Loucy (cell line): ENCODE measurements around the gene PLK2.

Experiments used
- H2AFZ ChIP-seq: fragments of 200-600 bp; sonication (generic); 2 replicates; pipeline ENCODE4 v1.6.0; 2016; ENCODE audit warnings: antibody characterized with exemption, mild to moderate bottlenecking, low read length, moderate library complexity
- H3F3A ChIP-seq: fragments of 200-600 bp; 2 replicates; pipeline ENCODE4 v1.6.0; 2016; ENCODE audit warnings: antibody characterized with exemption, low read depth, mild to moderate bottlenecking
- H3K27me3 ChIP-seq: fragments of 200-600 bp; sonication (generic); 2 replicates; pipeline ENCODE4 v1.6.1; 2014; ENCODE audit warnings: low read length, mild to moderate bottlenecking; ENCODE audit not compliant: insufficient read depth, poor library complexity, severe bottlenecking
- H3K36me3 ChIP-seq: fragments of 200-600 bp; sonication (generic); 2 replicates; pipeline ENCODE4 v1.6.1; 2016; ENCODE audit warnings: low read length; ENCODE audit not compliant: insufficient read depth
- H3K4me1 ChIP-seq: fragments of 200-600 bp; sonication (generic); 2 replicates; pipeline ENCODE4 v1.5.1; 2014; ENCODE audit warnings: low read length, mild to moderate bottlenecking; ENCODE audit not compliant: insufficient read depth, poor library complexity, severe bottlenecking
- H3K4me2 ChIP-seq: fragments of 200-600 bp; sonication (generic); 2 replicates; pipeline ENCODE4 v1.6.0; 2014; ENCODE audit warnings: antibody characterized with exemption, low read length, low read depth, mild to moderate bottlenecking; ENCODE audit not compliant: poor library complexity, severe bottlenecking
- H3K4me3 ChIP-seq: fragments of 200-600 bp; sonication (generic); 2 replicates; pipeline ENCODE4 v1.5.1; 2014; ENCODE audit warnings: low read length, mild to moderate bottlenecking, mixed read lengths; ENCODE audit not compliant: poor library complexity, severe bottlenecking
- H3K79me2 ChIP-seq: fragments of 200-600 bp; sonication (generic); 2 replicates; pipeline ENCODE4 v1.6.1; 2014; ENCODE audit warnings: low read length; ENCODE audit not compliant: insufficient read depth
- H3K9ac ChIP-seq: fragments of 200-600 bp; sonication (generic); 2 replicates; pipeline ENCODE4 v1.6.0; 2014; ENCODE audit warnings: mild to moderate bottlenecking, low read depth, low read length, moderate library complexity; ENCODE audit not compliant: poor library complexity, severe bottlenecking
- H3K9me2 ChIP-seq: fragments of 200-600 bp; sonication (generic); replicated peaks from 2 replicates; pipeline ENCODE4 v1.6.1; 2016; ENCODE audit warnings: low read depth, low read length, mixed read lengths
- H3K9me3 ChIP-seq: fragments of 200-600 bp; sonication (generic); 2 replicates; pipeline ENCODE4 v1.6.1; 2014; ENCODE audit warnings: mild to moderate bottlenecking, antibody characterized with exemption, low read length, low read depth; ENCODE audit not compliant: insufficient read depth
- H4K20me1 ChIP-seq: fragments of 200-600 bp; sonication (generic); 2 replicates; pipeline ENCODE4 v1.6.0; 2014; ENCODE audit warnings: antibody characterized with exemption, low read length, mild to moderate bottlenecking; ENCODE audit not compliant: insufficient read depth, poor library complexity, severe bottlenecking
- EZH2phosphoT487 ChIP-seq: fragments of 200-600 bp; IDR thresholded peaks from 2 replicates; pipeline ENCODE4 v1.6.1; 2018; ENCODE audit warnings: antibody characterized with exemption, mild to moderate bottlenecking, moderate library complexity, borderline replicate concordance
- TF ChIP-seq, protein P1 (sequence below): fragments of 200-600 bp; sonication (generic); conservative IDR thresholded peaks from 2 replicates; pipeline ENCODE4 v1.5.1; 2014; ENCODE audit warnings: mild to moderate bottlenecking, antibody characterized with exemption, low read length

Gene PLK2

DNA sequence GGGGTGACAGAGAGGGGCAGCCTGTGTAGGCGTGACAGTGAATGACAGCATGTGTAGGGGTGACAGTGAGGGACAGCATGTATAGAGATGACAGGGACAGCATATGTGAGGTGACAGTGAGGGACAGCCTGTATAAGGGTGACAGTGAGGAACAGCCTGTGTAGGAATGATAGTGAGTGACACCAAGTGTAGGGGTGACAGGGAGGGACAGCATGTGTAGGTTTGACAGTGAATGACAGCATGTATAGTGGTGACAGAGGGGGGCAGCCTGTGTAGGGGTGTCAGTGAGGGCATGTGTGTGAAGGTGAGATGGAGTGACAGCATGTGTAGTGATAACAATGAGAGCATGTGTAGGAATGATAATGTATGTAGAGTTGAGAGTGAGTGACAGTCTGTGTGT, 22.6 kb upstream of the PLK2 start:
- Histone ChIP-seq H3K4me3 (no peak overlapping the region), H3K36me3 (no peaks in the 10 kb centered on the region), H2AFZ (no peak overlapping the region), H4K20me1 (no peaks in the 10 kb centered on the region), H3K4me2 (no peak overlapping the region), H3K79me2 (no peaks in the 10 kb centered on the region), H3K4me1 (no peaks in the 10 kb centered on the region), H3K9me2 (no peaks in the 10 kb centered on the region), H3F3A (no peaks in the 10 kb centered on the region), H3K27me3 (no peaks in the 10 kb centered on the region), H3K9ac (no peak overlapping the region), H3K9me3 (no peaks in the 10 kb centered on the region)
- TF ChIP-seq, protein P1, sequence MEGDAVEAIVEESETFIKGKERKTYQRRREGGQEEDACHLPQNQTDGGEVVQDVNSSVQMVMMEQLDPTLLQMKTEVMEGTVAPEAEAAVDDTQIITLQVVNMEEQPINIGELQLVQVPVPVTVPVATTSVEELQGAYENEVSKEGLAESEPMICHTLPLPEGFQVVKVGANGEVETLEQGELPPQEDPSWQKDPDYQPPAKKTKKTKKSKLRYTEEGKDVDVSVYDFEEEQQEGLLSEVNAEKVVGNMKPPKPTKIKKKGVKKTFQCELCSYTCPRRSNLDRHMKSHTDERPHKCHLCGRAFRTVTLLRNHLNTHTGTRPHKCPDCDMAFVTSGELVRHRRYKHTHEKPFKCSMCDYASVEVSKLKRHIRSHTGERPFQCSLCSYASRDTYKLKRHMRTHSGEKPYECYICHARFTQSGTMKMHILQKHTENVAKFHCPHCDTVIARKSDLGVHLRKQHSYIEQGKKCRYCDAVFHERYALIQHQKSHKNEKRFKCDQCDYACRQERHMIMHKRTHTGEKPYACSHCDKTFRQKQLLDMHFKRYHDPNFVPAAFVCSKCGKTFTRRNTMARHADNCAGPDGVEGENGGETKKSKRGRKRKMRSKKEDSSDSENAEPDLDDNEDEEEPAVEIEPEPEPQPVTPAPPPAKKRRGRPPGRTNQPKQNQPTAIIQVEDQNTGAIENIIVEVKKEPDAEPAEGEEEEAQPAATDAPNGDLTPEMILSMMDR: no peak
- TF ChIP-seq EZH2phosphoT487: no peak

DNA sequence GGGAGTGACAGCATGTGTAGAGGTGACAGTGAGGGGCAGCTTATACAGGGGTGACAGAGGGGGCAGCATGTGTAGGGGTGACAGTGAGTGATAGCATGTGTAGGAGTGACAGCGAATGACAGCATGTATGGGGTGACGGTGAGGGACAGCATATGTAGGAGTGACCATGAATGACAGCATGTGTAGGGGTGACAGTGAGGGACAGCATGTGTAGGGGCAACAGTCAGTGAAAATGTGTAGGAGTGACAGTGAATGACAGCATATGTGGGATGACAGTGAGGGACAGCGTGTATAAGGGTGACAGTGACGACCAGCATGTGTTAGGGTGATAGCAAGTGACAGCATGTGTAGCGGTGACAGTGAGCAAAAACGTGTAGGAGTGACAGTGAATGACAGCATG, 21.9 kb upstream of the PLK2 start:
- H2AFZ ChIP-seq: no peak overlapping the region
- no peaks in the 10 kb centered on the region for H3K4me1 ChIP-seq
- H3K9me2 ChIP-seq: no peaks in the 10 kb centered on the region
- no peaks in the 10 kb centered on the region for H3K27me3 ChIP-seq
- H3K9ac ChIP-seq: no peak overlapping the region
- H3F3A ChIP-seq: no peaks in the 10 kb centered on the region
- H3K4me3 ChIP-seq: no peak overlapping the region
- TF ChIP-seq, protein P1: no peak
- no peak for TF ChIP-seq EZH2phosphoT487
- no peaks in the 10 kb centered on the region for H4K20me1 ChIP-seq
- H3K36me3 ChIP-seq: no peaks in the 10 kb centered on the region
- H3K4me2 ChIP-seq: no peak overlapping the region
- no peaks in the 10 kb centered on the region for H3K9me3 ChIP-seq
- no peaks in the 10 kb centered on the region for H3K79me2 ChIP-seq

DNA sequence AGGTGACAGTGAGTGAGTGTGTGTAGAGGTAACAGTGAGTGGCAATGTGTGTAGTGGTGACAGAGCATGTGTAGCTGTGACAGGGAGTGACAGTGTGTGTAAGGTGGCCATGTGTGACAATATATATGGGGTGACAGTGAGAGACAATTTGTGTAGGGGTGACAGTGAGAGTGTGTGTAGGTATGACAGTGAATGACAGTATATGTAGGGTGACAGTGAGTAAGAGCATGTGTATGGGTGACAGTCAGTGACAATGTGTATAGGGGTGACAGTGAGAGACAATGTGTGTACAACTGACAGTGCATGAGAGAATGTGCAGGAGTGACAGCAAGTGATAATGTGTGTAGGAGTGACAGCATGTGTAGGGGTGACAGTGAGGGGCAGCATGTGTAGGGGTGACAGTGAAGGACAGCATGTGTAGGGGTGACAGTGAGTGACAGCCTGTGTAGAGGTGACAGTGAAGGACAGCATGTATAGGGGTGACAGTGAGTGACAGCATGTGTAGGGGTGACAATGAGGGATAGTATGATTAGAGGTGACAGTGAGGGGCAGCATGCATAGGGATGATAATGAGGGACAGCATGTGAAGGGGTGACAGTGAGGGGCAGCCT, 21.3 kb upstream of the PLK2 start:
- no peaks in the 10 kb centered on the region for H4K20me1 ChIP-seq
- no peaks in the 10 kb centered on the region for H3K36me3 ChIP-seq
- H3K9ac ChIP-seq: no peak overlapping the region
- H3K9me2 ChIP-seq: no peaks in the 10 kb centered on the region
- H3K4me3 ChIP-seq: no peak overlapping the region
- no peaks in the 10 kb centered on the region for H3K79me2 ChIP-seq
- no peaks in the 10 kb centered on the region for H3K9me3 ChIP-seq
- no peaks in the 10 kb centered on the region for H3K4me1 ChIP-seq
- TF ChIP-seq, protein P1: no peak
- TF ChIP-seq EZH2phosphoT487: no peak
- H2AFZ ChIP-seq: no peak overlapping the region
- H3K27me3 ChIP-seq: no peaks in the 10 kb centered on the region
- no peak overlapping the region for H3K4me2 ChIP-seq
- H3F3A ChIP-seq: no peaks in the 10 kb centered on the region
